COLO829 (cell line): Measurements from ENCODE around the gene ULK4.
"Not testable (repeated sequence)": the region's sequence is repeated elsewhere in the genome, so short reads cannot be mapped to it uniquely, and the experiment has no call there.

Experiments
- DNase-seq: peaks from one replicate; pipeline ENCODE4 v3.0.0; 2012; ENCODE audit warnings: low spot score

Gene ULK4

GRCh38 chr3:41688595-41689380 lies 273.1 kb downstream of the ULK4 start:
- no peak for DNase-seq

DNA sequence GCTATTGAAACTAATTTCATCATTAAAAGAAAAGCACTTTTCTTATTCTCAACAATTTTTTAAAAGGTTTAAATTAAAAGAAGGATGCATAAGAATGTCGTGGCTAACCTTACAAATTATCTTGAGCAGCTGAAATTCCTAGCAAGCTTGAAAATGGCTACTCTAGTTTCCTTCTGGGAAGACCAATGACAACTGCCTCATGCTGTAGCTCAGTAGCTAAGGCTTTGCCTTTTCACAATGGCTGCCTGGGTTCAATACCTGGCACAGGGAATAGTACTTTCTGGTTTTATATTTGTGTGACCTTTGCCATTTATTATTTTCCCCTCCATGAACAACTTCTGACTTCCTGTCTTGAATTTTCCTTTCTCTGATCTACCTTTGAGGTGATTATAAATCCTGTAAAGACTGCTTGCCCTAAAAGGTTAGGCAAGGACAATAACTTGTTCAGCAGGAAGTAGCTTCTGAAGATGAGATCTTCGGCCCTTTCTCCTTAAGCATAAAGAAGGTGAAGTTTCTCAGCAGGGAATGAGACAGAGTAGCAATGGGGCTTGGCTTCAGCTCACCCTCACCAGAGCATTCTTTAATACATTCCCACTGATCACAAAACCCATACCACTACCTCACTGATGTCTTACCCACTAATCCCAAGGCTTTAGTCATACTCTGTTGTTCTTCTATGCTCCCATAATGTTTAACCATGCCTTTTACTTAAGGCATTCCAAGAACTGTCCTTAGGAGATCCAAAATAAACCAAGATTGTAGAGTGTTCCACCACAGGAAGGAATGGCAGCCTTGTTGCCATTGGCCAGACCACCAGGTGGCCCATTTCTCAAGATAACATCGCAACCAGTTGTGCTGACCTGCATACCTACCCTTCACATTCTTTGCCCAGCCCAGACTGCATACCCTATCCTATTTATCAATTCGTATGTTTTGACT lies 276.8 kb downstream of the ULK4 start:
- DNase-seq, result no peak

- no peak for DNase-seq
These were observed 278.1 kb downstream of the ULK4 start for GRCh38 chr3:41683666-41684350.

DNA sequence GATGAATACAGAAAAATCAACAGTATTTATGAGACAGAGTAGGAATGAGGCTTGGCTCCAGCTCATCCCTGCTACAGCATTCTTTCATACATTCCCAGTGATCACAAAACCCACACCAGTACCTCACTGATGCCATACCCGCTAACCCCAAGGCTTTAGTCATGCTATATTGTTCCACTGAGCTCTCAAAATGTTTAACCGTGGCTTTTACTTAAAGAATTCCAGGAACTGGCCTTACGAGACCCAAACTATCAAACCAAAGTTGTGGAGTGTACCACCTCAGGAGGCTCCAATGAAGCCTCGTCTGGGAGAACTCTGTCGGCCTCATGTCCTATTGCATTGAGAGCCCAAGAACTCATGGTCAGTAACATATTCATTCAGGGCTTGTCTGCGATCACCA lies 278.9 kb downstream of the ULK4 start:
- no peak for DNase-seq

- DNase-seq, result no peak
These were observed 279.5 kb downstream of the ULK4 start for GRCh38 chr3:41682382-41682781.

GRCh38 chr3:41681479-41681878 lies 280.4 kb downstream of the ULK4 start:
- DNase-seq, result peak; percentile 16

DNA sequence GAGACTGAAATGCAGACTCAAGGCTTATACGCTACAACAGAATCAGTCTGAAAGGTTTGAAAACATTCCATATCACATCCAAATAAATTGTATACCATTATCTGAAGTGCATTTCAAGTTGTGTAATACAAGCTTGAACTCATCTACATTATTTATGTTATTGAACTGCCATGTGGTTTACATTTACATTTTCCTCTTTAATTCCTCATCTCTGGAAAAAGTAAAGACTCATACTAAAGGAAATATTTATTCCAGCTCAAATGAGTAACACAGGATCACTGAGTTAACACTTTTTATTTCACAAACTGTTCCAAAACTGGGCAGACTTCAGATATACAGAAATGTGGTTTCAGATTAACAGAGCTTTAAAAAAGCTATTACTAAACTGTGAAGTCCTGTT lies 282.5 kb downstream of the ULK4 start:
- DNase-seq, result no peak

DNA sequence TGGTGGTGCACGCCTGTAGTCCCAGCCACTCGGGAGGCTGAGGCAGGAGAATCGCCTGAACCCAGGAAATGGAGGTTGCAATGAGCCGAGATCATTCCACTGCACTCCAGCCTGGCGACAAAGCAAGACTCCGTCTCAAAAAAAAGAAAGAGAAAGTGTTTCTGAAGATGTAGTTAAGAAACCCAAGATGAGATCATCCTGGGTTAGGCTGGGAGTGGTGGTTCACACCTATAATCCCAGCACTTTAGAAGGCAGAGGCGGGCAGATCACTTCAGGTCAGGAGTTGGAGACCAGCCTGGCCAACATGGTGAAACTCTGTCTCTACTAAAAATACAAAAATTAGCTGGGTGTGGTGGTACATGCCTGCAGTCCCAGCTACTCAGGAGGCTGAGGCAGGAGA lies 286.8 kb downstream of the ULK4 start:
- DNase-seq, result not testable (repeated sequence)

GRCh38 chr3:41674449-41674848 lies 287.5 kb downstream of the ULK4 start:
- DNase-seq, result no peak

GRCh38 chr3:41673650-41674049 lies 288.3 kb downstream of the ULK4 start:
- DNase-seq, result no peak

GRCh38 chr3:41668379-41668778 lies 293.5 kb downstream of the ULK4 start:
- no peak for DNase-seq

DNA sequence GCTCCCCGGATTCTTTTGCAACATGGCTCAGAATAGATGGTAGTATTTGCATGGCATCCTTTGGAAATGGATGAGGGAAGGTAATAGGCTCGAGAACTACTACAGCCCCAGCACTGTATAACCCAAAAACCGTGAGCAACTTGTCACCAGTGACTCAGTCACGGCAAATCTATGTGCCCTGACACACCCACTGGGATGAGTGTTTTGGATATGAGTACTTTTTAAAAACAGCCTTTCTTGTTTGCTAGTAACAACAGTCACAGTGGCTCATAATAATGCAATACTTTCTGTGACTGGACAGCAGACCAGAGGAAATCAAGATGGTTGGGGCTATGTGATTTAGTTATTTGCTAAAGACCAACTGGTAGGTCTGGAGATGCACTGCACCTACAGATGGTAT lies 299.6 kb downstream of the ULK4 start:
- DNase-seq, result no peak

DNA sequence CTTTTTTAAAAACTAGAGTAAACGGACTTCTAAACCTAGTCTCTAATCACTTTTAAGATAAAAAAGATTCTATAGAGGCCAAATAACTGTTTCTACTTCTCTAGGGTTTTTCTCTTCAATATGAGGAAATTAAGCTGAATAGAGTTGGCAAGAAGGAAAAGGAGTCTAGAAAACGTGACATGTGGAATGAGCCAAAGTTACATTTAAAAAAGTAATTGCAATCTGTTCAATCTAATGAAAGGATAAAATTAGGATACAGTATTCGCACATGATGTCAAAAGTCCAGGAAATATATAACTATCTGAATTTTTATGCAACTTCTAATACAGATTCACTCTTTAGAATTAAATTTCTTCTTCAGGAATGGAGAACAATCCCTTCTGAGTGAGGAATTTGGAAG lies 300.1 kb downstream of the ULK4 start:
- DNase-seq, result no peak

DNA sequence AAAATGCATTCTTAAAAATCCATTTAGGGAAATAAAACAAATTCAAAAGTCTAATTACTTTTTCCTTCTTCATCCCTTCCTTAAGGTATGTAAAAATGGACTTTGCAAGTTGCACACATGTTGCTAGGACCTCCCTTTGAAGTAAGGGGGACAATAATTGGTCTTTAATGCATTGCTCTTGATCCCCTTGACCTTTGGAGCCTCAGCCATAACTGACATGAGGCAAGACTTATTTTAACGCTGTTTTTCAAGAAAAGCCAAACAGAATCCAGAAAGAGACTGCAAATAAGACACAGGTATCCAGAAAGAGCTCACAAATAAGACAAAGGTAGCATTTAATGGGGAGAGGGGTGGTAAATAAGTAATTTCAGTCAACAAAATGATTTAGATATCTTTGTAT lies 301.4 kb downstream of the ULK4 start:
- no peak for DNase-seq

DNA sequence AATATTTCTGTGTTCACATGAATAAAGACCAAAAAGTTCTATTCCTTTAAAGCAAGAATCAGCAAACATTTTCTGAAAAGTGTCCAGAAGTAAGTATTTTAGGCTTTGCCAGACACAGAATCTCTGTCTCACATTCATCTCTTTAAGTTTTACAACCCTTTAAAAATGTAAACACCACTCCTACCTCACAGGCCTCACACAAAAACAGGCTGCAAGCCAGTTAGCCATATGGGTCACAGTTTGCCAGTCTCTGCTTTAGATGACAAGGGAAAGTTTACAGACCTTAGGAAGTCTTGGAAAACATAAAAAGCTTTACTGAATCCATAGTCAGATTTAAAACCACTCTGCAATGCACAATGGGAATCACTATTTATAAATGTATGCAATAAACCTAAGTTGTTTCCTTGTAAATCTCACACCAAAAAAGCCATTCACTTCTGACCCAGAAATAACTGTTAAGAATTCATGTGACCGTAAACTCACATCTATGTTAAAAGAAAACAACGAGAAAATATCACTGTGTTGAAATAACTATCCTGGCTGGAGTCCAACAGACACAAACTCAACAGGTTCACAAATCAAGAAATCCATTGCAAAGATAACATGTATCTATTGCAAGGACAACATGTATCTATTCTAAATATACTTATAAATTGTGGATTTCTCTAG lies 308.2 kb downstream of the ULK4 start:
- DNase-seq, result no peak

- peak; percentile 30 for DNase-seq
These were observed 309.0 kb downstream of the ULK4 start for GRCh38 chr3:41652931-41653330.

GRCh38 chr3:41652506-41652905 lies 309.4 kb downstream of the ULK4 start:
- peak; percentile 16 for DNase-seq

GRCh38 chr3:41651718-41652117 lies 310.2 kb downstream of the ULK4 start:
- DNase-seq, result no peak

- no peak for DNase-seq
These were observed 311.5 kb downstream of the ULK4 start for GRCh38 chr3:41650406-41650805.

- no peak for DNase-seq
These were observed 312.7 kb downstream of the ULK4 start for GRCh38 chr3:41649129-41649739.

GRCh38 chr3:41647730-41648129 lies 314.2 kb downstream of the ULK4 start:
- DNase-seq, result not testable (repeated sequence)

DNA sequence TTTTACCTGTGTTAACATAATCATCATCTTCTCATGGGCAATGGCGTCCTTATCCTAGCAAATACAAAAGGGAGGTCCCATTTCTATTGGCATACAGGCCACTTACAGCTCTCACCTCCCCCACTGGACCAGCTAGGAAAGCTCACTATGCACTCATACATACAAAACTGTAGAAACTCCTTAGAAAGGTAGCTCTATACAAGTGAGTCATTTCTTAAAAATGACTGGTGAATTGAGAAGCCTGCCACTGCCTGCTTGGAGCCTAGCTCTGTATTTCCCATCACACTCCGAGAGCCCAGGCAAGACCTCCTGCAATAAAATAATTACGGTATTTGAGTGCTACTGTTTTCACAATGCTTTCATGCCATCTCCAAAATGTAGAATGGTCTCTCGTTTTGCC lies 321.8 kb downstream of the ULK4 start:
- DNase-seq, result no peak
